Neural crest cell (in vitro differentiated cells): ENCODE results near the gene SH2D3C. TPM values are rescaled to one million over a fixed set of nuclear protein-coding genes. Genes with fewer than 3 reads are reported as not detected.

ENCODE experiments used
- DNase-seq: peaks from one replicate; pipeline ENCODE4 v3.0.0; 2021; ENCODE audit warnings: low read depth, mixed read lengths, low spot score
- H3K27ac Mint-ChIP-seq: one replicate; pipeline ENCODE4 v1.8.0; 2021; ENCODE audit warnings: mild to moderate bottlenecking, mixed read lengths; ENCODE audit not compliant: unreplicated experiment
- H3K27me3 Mint-ChIP-seq: 2 replicates; pipeline ENCODE4 v1.8.0; 2021; ENCODE audit warnings: low read depth, mild to moderate bottlenecking, mixed read lengths
- H3K36me3 Mint-ChIP-seq: 2 replicates; pipeline ENCODE4 v1.8.0; 2021; ENCODE audit warnings: low read depth, mild to moderate bottlenecking, mixed read lengths
- H3K4me1 Mint-ChIP-seq: 2 replicates; pipeline ENCODE4 v1.8.0; 2021; ENCODE audit warnings: mixed read lengths
- H3K4me3 Mint-ChIP-seq: one replicate; pipeline ENCODE4 v1.8.0; 2021; ENCODE audit warnings: mild to moderate bottlenecking, mixed read lengths
- H3K9me3 Mint-ChIP-seq: 2 replicates; pipeline ENCODE4 v1.8.0; 2021; ENCODE audit warnings: mixed read lengths
- CTCF ChIP-seq: fragments of 200-600 bp; sonication (generic); conservative IDR thresholded peaks from 2 replicates; pipeline ENCODE4 v1.5.0; 2021; ENCODE audit warnings: antibody characterized with exemption, mild to moderate bottlenecking
- total RNA-seq: library from RNA; stranded (reverse); gene quantifications from 2 replicates; pipeline ENCODE4 v1.2.1, GENCODE V29; 2021

The SH2D3C gene
- total RNA-seq, 1 donor from 2014 or later = 7.2 TPM

- Mint-ChIP-seq H3K36me3 (no peaks in the 10 kb centered on the region), H3K9me3 (peaks cover 2% of the 10 kb centered on the region), H3K4me3 (peak overlapping the region; percentile 51), H3K4me1 (peaks cover 18% of the 10 kb centered on the region), H3K27ac (no peak overlapping the region), H3K27me3 (peaks cover 2% of the 10 kb centered on the region)
- TF ChIP-seq CTCF = no peak
- no peak for DNase-seq
Measured at GRCh38 chr9:127711831-127712274, 66.6 kb downstream of the SH2D3C start.

GRCh38 chr9:127711226-127711701 lies 67.2 kb downstream of the SH2D3C start:
- DNase-seq = no peak
- Mint-ChIP-seq H3K4me3 (peak overlapping the region; percentile 66), H3K9me3 (peaks cover 2% of the 10 kb centered on the region), H3K36me3 (no peaks in the 10 kb centered on the region), H3K4me1 (peaks cover 20% of the 10 kb centered on the region), H3K27ac (no peak overlapping the region), H3K27me3 (peaks cover 2% of the 10 kb centered on the region)
- TF ChIP-seq CTCF = no peak

DNA sequence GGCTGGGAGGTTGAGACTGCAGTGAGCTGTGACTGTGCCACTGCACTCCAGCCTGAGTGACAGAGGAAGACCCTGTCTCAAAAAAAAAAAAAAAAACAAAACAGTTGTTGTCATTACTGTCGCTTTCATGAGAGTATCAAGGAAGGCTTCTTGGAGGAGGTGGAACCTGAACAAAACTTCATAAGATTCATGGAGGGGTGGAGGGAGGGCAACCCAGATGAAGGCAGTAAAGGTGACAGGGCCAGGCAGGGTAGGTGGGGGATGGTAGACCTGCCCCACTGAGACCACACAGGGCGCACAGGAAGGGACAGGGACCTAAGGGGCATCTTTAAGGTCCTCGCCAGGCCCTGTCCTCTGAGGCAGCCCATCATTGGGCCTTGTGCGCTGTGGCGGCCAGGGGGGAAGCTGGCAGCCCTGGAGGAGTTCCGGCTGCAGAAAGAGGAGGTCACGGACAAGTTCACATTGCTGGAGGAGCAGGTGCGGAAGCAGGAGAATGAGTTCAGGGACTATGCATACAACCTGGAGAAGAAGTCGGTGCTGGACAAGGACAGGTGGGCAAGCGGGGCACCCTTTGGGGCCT lies 68.2 kb downstream of the SH2D3C start:
- H3K27me3 Mint-ChIP-seq = no peaks in the 10 kb centered on the region
- peaks cover 10% of the 10 kb centered on the region for H3K4me1 Mint-ChIP-seq
- no peak for TF ChIP-seq CTCF
- no peak overlapping the region for H3K27ac Mint-ChIP-seq
- peaks cover 2% of the 10 kb centered on the region for H3K9me3 Mint-ChIP-seq
- peak overlapping the region; percentile 78 for H3K4me3 Mint-ChIP-seq
- no peak for DNase-seq
- H3K36me3 Mint-ChIP-seq = no peaks in the 10 kb centered on the region

- no peaks in the 10 kb centered on the region for H3K36me3 Mint-ChIP-seq
- peaks cover 9% of the 10 kb centered on the region for H3K4me1 Mint-ChIP-seq
- no peak for DNase-seq
- H3K27ac Mint-ChIP-seq = peak overlapping the region; percentile 62
- no peaks in the 10 kb centered on the region for H3K27me3 Mint-ChIP-seq
- TF ChIP-seq CTCF = no peak
- H3K9me3 Mint-ChIP-seq = peaks cover 2% of the 10 kb centered on the region
- peak overlapping the region; percentile 41 for H3K4me3 Mint-ChIP-seq
Measured at GRCh38 chr9:127708952-127709587, 69.4 kb downstream of the SH2D3C start.

DNA sequence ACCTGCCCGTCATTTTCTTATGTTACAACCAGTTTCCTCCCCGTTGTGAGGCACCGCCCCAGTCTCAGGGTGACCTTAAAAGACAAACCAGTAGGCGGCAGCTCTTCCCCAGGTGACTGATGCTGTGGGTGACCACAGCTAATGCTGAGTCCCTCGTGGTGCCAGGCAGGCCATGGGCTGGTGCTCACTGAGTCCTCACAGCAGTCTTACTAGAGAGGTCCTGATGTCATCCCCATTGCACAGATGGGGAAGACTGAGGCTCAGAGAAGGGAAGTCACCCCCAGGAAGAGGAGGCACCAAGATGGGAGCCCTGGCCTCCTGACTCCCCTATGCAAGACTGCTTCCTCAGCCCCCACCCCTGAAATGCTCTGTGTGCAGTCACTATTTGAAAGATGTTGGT lies 70.7 kb downstream of the SH2D3C start:
- no peak for DNase-seq
- H3K36me3 Mint-ChIP-seq = no peaks in the 10 kb centered on the region
- no peak overlapping the region for H3K4me3 Mint-ChIP-seq
- peaks cover 2% of the 10 kb centered on the region for H3K9me3 Mint-ChIP-seq
- no peak for TF ChIP-seq CTCF
- H3K27me3 Mint-ChIP-seq = no peaks in the 10 kb centered on the region
- peaks cover 9% of the 10 kb centered on the region for H3K4me1 Mint-ChIP-seq
- peak overlapping the region; percentile 62 for H3K27ac Mint-ChIP-seq
